ENCODE data around the gene JPT1. TPM values are rescaled to one million over a fixed set of nuclear protein-coding genes. Genes with fewer than 3 reads are reported as not detected.

The JPT1 gene
- total RNA-seq, 1 donor from 2014 or later, result 171 TPM

Other genes starting within 250 kb of the JPT1 start
- gene USH1G, start 231.3 kb downstream of the JPT1 start, total RNA-seq, result not detected in 2 replicates
- gene OTOP2, start 230.2 kb downstream of the JPT1 start, total RNA-seq, result not detected in 2 replicates
- gene OTOP3, start 218.6 kb downstream of the JPT1 start, total RNA-seq, result not detected in 2 replicates
- gene HID1, start 181.8 kb downstream of the JPT1 start, total RNA-seq, result 3.9 and 6.9 TPM in 2 replicates
- gene CDR2L, start 166.9 kb downstream of the JPT1 start, total RNA-seq, result 36.8 and 69.2 TPM in 2 replicates
- gene MRPL58, start 141.8 kb downstream of the JPT1 start, total RNA-seq, result 19.9 and 40.8 TPM in 2 replicates
- gene ATP5PD, start 107.5 kb downstream of the JPT1 start, total RNA-seq, result 266 and 415 TPM in 2 replicates
- gene KCTD2, start 107.3 kb downstream of the JPT1 start, total RNA-seq, result 13.4 and 29.6 TPM in 2 replicates
- 35.6 and 165 TPM in 2 replicates for gene SLC16A5, start 66.6 kb downstream of the JPT1 start, total RNA-seq
- 1.2 and 14.2 TPM in 2 replicates for gene ARMC7, start 44.5 kb downstream of the JPT1 start, total RNA-seq
- gene NT5C, start 22.8 kb downstream of the JPT1 start, total RNA-seq, result 22.9 and 77.3 TPM in 2 replicates
- 96.6 and 151 TPM in 2 replicates for gene SUMO2, start 28.4 kb upstream of the JPT1 start, total RNA-seq
- gene NUP85, start 51.2 kb upstream of the JPT1 start, total RNA-seq, result 27.6 and 37.7 TPM in 2 replicates
- 14.8 and 25.8 TPM in 2 replicates for gene GGA3, start 107.1 kb upstream of the JPT1 start, total RNA-seq
- 45.9 and 61.5 TPM in 2 replicates for gene MRPS7, start 107.4 kb upstream of the JPT1 start, total RNA-seq
- 15.1 and 16.3 TPM in 2 replicates for gene MIF4GD, start 116.7 kb upstream of the JPT1 start, total RNA-seq
- gene SLC25A19, start 134.9 kb upstream of the JPT1 start, total RNA-seq, result 2.8 and 5.6 TPM in 2 replicates